Lower leg skin (tissue), 3 donors: ENCODE data around the gene MDH1B.

Source experiments
- POLR2A ChIP-seq, 2 donors: fragments of 450-650 bp; IDR thresholded peaks; one replicate each; pipeline ENCODE4 v1.6.1; 2016 to 2017; ENCODE audit warnings: antibody characterized with exemption in 2 of 2, mild to moderate bottlenecking in 1 of 2, moderate library complexity in 1 of 2
- TF ChIP-seq, protein P1 (sequence below), 3 donors: fragments of 450-650 bp; IDR thresholded peaks; one replicate each; pipeline ENCODE4 v1.5.1; 2016; ENCODE audit warnings: antibody characterized with exemption in 3 of 3, mild to moderate bottlenecking in 3 of 3, moderate library complexity in 2 of 3

DNA sequence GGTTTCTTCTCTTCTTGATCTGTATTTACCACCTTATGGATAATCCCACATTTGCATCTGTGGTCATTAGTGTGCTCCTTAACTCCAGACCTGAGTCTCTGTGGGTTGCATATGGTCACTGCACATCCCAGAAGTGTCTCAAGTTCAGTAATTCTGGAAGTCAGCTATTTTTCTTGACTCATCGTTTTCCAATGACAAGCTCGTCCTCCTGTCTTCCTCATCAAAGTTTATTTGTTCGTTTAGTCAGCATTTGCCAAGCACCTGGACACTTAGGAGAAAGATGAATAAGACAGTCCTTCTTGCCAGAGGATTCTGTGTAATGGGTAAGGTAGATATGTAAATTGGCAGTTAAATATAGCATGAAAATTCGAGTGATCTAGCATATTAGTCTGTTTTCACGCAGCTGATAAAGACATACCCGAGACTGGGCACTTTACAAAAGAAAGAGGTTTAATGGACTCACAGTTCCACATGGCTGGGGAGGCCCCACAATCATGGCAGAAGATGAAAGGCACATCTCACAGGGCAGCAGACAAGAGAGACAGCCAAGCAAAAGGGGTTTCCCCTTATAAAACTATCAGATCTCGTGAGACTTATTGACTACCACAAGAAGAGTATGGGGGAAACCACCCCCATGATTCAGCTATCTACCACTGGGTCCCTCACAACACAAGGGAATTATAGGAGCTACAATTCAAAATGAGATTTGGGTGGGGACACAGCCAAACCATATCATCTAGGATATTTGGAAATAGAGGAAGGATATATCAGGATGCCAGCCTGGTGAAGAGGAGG lies 19.6 kb upstream of the MDH1B start:
- TF ChIP-seq, protein P1, sequence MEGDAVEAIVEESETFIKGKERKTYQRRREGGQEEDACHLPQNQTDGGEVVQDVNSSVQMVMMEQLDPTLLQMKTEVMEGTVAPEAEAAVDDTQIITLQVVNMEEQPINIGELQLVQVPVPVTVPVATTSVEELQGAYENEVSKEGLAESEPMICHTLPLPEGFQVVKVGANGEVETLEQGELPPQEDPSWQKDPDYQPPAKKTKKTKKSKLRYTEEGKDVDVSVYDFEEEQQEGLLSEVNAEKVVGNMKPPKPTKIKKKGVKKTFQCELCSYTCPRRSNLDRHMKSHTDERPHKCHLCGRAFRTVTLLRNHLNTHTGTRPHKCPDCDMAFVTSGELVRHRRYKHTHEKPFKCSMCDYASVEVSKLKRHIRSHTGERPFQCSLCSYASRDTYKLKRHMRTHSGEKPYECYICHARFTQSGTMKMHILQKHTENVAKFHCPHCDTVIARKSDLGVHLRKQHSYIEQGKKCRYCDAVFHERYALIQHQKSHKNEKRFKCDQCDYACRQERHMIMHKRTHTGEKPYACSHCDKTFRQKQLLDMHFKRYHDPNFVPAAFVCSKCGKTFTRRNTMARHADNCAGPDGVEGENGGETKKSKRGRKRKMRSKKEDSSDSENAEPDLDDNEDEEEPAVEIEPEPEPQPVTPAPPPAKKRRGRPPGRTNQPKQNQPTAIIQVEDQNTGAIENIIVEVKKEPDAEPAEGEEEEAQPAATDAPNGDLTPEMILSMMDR (IDR thresholded peaks at IDR 0.05): no peak
- no peak for TF ChIP-seq POLR2A (IDR thresholded peaks at IDR 0.05)
